ENCODE measurements around the gene LILRB1. TPM values are rescaled to one million over a fixed set of nuclear protein-coding genes. Genes with fewer than 3 reads are reported as not detected.
"Not testable (repeated sequence)": the region's sequence is repeated elsewhere in the genome, so short reads cannot be mapped to it uniquely, and the experiment has no call there.

LILRB1 gene
- total RNA-seq, 1 experiment from 2014 or later, result not detected

- Histone ChIP-seq H3K4me2 (no peak overlapping the region), H3K79me2 (ENCODE audit: low read depth) (no peaks in the 10 kb centered on the region), H3K9me2 (ENCODE audit: insufficient read depth) (no peaks in the 10 kb centered on the region), H3F3A (ENCODE audit: insufficient read depth, low read depth) (no peaks in the 10 kb centered on the region), H3K9me3 (ENCODE audit: insufficient read depth, low read depth) (no peaks in the 10 kb centered on the region), H3K36me3 (ENCODE audit: low read depth) (no peaks in the 10 kb centered on the region), H4K20me1 (ENCODE audit: insufficient read depth) (no peaks in the 10 kb centered on the region; the same call in 1 of the 2 replicates), H3K4me1 (replicated peaks; ENCODE audit: insufficient read depth) (no peaks in the 10 kb centered on the region), H3K4me3 (no peak overlapping the region), H3K27me3 (ENCODE audit: insufficient read depth, low read depth) (peaks cover 37% of the 10 kb centered on the region), H2AFZ (no peak overlapping the region), H3K27ac (no peak overlapping the region)
- CTCF ChIA-PET, result no interaction called here
- TF ChIP-seq, protein P1, sequence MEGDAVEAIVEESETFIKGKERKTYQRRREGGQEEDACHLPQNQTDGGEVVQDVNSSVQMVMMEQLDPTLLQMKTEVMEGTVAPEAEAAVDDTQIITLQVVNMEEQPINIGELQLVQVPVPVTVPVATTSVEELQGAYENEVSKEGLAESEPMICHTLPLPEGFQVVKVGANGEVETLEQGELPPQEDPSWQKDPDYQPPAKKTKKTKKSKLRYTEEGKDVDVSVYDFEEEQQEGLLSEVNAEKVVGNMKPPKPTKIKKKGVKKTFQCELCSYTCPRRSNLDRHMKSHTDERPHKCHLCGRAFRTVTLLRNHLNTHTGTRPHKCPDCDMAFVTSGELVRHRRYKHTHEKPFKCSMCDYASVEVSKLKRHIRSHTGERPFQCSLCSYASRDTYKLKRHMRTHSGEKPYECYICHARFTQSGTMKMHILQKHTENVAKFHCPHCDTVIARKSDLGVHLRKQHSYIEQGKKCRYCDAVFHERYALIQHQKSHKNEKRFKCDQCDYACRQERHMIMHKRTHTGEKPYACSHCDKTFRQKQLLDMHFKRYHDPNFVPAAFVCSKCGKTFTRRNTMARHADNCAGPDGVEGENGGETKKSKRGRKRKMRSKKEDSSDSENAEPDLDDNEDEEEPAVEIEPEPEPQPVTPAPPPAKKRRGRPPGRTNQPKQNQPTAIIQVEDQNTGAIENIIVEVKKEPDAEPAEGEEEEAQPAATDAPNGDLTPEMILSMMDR (conservative IDR thresholded peaks at IDR 0.05), result no peak
- no peak for TF ChIP-seq EZH2 (IDR thresholded peaks at IDR 0.05; ENCODE audit: low read depth)
- BruUV-seq (replicated peaks), result no TSS peak
- POLR2A ChIA-PET (ENCODE audit: unreplicated experiment), result no interaction called here
- intact Hi-C loops (cut with micrococcal nuclease; ENCODE audit: unreplicated experiment), result no loop called here
- no peak for DNase-seq
Measured at GRCh38 chr19:54616821-54617560, 13.3 kb upstream of the LILRB1 start.

DNA sequence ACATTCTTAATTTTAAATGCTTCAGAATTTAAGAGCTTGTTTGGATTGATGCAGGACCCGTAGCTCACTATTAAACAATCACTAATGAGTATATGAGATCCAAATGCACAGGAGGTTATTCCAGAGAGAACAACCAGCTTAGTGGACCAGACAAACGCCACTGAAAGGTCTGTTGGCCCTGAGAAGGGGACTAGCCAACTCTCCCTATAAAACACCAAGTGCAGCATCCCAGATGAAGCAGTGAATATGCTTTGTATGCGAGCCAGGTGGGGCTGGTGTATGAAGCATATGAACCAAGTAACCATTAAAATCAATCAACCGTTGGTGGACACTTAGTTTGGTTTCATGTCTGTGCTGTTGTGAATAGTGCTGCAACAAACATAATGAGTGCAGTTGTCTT lies 9.8 kb upstream of the LILRB1 start:
- Histone ChIP-seq H2AFZ (no peak overlapping the region), H3K36me3 (ENCODE audit: low read depth) (no peaks in the 10 kb centered on the region), H3K27me3 (ENCODE audit: insufficient read depth, low read depth) (peaks cover 42% of the 10 kb centered on the region), H3K27ac (no peak overlapping the region), H4K20me1 (ENCODE audit: insufficient read depth) (no peaks in the 10 kb centered on the region), H3K9me2 (ENCODE audit: insufficient read depth) (no peaks in the 10 kb centered on the region), H3F3A (ENCODE audit: insufficient read depth, low read depth) (no peaks in the 10 kb centered on the region), H3K9me3 (ENCODE audit: insufficient read depth, low read depth) (no peaks in the 10 kb centered on the region), H3K4me1 (replicated peaks; ENCODE audit: insufficient read depth) (no peaks in the 10 kb centered on the region), H3K79me2 (ENCODE audit: low read depth) (no peaks in the 10 kb centered on the region), H3K4me3 (no peak overlapping the region), H3K4me2 (no peak overlapping the region)
- intact Hi-C loops (cut with micrococcal nuclease; ENCODE audit: unreplicated experiment), result no loop called here
- BruUV-seq (replicated peaks), result no TSS peak
- POLR2A ChIA-PET (ENCODE audit: unreplicated experiment), result no interaction called here
- CTCF ChIA-PET, result no interaction called here
- no peak for DNase-seq
- TF ChIP-seq EZH2 (IDR thresholded peaks at IDR 0.05; ENCODE audit: low read depth), result no peak
- TF ChIP-seq, protein P1 (conservative IDR thresholded peaks at IDR 0.05), result no peak

DNA sequence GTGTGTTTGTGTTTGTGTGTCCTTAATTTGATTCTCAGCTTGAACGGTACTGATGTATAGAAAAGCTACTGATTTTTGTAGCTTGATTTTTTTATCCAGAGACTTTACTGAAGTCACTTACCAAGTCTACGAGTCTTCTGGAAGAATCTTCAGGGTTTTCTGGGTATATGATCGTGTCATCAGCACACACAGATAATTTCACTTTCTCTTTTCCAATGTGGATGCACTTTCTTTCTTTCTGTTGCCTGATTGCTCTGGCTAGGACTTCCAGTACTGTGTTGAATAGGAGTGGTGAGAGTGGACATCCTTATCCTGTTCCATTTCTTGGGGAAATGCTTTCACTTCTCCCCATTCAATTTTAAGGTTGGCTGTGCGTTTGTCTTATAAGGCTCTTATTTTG lies 7.9 kb upstream of the LILRB1 start:
- H3K36me3 ChIP-seq (ENCODE audit: low read depth), result no peaks in the 10 kb centered on the region
- H3F3A ChIP-seq (ENCODE audit: insufficient read depth, low read depth), result no peaks in the 10 kb centered on the region
- CTCF ChIA-PET, result no interaction called here
- H3K79me2 ChIP-seq (ENCODE audit: low read depth), result no peaks in the 10 kb centered on the region
- no peaks in the 10 kb centered on the region for H4K20me1 ChIP-seq (ENCODE audit: insufficient read depth)
- H2AFZ ChIP-seq, result no peak overlapping the region
- no peak overlapping the region for H3K4me3 ChIP-seq
- H3K27me3 ChIP-seq (ENCODE audit: insufficient read depth, low read depth), result peaks cover 57% of the 10 kb centered on the region
- intact Hi-C loops (cut with micrococcal nuclease; ENCODE audit: unreplicated experiment), result no loop called here
- H3K9me2 ChIP-seq (ENCODE audit: insufficient read depth), result no peaks in the 10 kb centered on the region
- peak in 1 of 2 experiments; percentile 1 for DNase-seq
- POLR2A ChIA-PET (ENCODE audit: unreplicated experiment), result interaction anchor here (0.5 to 0.7 kb wide), 2 partner anchors 57 to 403 kb away, joined by 3 read pairs; no protein-coding TSS in a partner anchor
- BruUV-seq (replicated peaks), result no TSS peak
- TF ChIP-seq EZH2 (IDR thresholded peaks at IDR 0.05; ENCODE audit: low read depth), result no peak
- no peaks in the 10 kb centered on the region for H3K9me3 ChIP-seq (ENCODE audit: insufficient read depth, low read depth)
- no peaks in the 10 kb centered on the region for H3K4me1 ChIP-seq (replicated peaks; ENCODE audit: insufficient read depth)
- no peak overlapping the region for H3K4me2 ChIP-seq
- H3K27ac ChIP-seq, result no peak overlapping the region

- CTCF ChIA-PET; H4K20me1 ChIP-seq (ENCODE audit: insufficient read depth); H3K4me1 ChIP-seq (replicated peaks; ENCODE audit: insufficient read depth); H3K4me3 ChIP-seq; H3K9me3 ChIP-seq (ENCODE audit: insufficient read depth, low read depth); H3K4me2 ChIP-seq; H3K9me2 ChIP-seq (ENCODE audit: insufficient read depth); H3K79me2 ChIP-seq (ENCODE audit: low read depth); H3F3A ChIP-seq (ENCODE audit: insufficient read depth, low read depth); H2AFZ ChIP-seq; H3K36me3 ChIP-seq (ENCODE audit: low read depth); POLR2A ChIA-PET (ENCODE audit: unreplicated experiment); BruUV-seq (replicated peaks); intact Hi-C loops (cut with micrococcal nuclease; ENCODE audit: unreplicated experiment); DNase-seq; H3K27ac ChIP-seq: not testable (repeated sequence)
- H3K27me3 ChIP-seq (ENCODE audit: insufficient read depth, low read depth), result peaks cover 72% of the 10 kb centered on the region
Measured at GRCh38 chr19:54624234-54624633, 6.0 kb upstream of the LILRB1 start.

DNA sequence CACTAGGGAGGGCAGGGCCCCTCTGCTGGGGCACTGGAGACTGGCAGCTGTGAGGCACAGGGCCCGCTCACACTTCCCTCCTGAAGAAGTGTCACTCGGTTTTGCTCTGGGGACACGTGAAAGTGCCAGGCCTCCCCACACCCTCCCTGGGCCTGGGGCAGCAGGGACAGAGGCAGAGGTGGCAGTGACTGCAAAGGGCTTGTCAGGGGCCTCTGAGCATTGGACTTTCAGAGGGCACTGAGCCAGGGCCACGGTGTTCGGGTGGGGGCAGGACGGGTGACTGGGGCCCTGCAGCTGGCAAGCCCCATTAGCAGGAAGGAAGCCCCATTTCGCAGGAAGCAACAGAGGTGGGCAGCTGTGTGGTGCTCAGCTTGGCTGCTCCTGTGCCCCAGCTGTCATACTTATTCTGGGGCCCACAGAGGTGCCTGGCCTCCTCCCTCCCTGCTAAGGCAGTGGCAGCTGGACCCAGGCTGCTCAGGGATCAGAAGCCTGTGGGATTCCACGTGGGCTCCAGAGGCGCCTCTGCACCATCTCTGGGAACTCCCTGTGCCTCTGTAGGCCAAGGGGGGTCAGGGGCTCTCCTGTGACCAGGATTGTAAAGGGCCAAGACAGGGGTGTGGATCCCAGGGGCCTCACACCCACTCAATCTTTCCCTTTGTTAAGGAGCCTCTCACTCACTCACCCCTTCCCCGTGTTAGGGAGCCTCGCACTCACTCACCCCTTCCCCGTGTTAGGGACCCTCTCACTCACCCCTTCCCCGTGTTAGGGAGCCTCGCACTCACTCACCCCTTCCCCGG lies 5.2 kb upstream of the LILRB1 start:
- DNase-seq; BruUV-seq (replicated peaks); H3K36me3 ChIP-seq (ENCODE audit: low read depth); H3K79me2 ChIP-seq (ENCODE audit: low read depth); POLR2A ChIA-PET (ENCODE audit: unreplicated experiment); H3K27ac ChIP-seq; H2AFZ ChIP-seq; H3F3A ChIP-seq (ENCODE audit: insufficient read depth, low read depth); H3K4me1 ChIP-seq (replicated peaks; ENCODE audit: insufficient read depth); intact Hi-C loops (cut with micrococcal nuclease; ENCODE audit: unreplicated experiment); H4K20me1 ChIP-seq (ENCODE audit: insufficient read depth); CTCF ChIA-PET; H3K4me2 ChIP-seq; H3K9me2 ChIP-seq (ENCODE audit: insufficient read depth); H3K4me3 ChIP-seq; H3K9me3 ChIP-seq (ENCODE audit: insufficient read depth, low read depth): not testable (repeated sequence)
- H3K27me3 ChIP-seq (ENCODE audit: insufficient read depth, low read depth), result peaks cover 80% of the 10 kb centered on the region

Data from PC-9 (cell line).